ENCODE data around the gene APEH.

The APEH gene

DNA sequence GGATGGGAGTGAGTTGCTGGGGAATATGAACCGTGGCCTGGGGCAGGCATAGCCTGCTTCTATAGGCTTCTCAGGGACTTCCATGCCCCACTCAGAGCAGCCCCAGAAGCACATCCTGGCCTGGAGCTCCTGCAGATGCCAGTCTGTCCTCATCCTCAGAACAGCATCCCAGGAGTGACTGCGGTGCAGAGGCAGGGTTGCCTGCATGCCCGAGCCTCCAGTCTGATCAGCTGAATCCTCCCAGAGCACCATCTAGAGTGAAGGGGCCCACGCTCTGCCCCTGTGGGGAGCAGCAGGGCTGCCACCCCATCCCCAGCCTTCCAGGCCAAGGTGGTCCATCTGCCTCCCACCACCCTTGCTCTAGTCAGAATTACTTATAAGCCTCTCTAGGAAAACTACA, 44.7 kb upstream of the APEH start:
- TF ChIP-seq, protein P1, sequence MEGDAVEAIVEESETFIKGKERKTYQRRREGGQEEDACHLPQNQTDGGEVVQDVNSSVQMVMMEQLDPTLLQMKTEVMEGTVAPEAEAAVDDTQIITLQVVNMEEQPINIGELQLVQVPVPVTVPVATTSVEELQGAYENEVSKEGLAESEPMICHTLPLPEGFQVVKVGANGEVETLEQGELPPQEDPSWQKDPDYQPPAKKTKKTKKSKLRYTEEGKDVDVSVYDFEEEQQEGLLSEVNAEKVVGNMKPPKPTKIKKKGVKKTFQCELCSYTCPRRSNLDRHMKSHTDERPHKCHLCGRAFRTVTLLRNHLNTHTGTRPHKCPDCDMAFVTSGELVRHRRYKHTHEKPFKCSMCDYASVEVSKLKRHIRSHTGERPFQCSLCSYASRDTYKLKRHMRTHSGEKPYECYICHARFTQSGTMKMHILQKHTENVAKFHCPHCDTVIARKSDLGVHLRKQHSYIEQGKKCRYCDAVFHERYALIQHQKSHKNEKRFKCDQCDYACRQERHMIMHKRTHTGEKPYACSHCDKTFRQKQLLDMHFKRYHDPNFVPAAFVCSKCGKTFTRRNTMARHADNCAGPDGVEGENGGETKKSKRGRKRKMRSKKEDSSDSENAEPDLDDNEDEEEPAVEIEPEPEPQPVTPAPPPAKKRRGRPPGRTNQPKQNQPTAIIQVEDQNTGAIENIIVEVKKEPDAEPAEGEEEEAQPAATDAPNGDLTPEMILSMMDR (IDR thresholded peaks at IDR 0.05; ENCODE audit: control insufficient read depth, insufficient read depth, low read depth, low read length, missing control alignments), result no peak
- no peak for DNase-seq (ENCODE audit: low read depth)
- H3K4me3 ChIP-seq (ENCODE audit: control insufficient read depth, low read depth, low read length), result no peak overlapping the region

DNA sequence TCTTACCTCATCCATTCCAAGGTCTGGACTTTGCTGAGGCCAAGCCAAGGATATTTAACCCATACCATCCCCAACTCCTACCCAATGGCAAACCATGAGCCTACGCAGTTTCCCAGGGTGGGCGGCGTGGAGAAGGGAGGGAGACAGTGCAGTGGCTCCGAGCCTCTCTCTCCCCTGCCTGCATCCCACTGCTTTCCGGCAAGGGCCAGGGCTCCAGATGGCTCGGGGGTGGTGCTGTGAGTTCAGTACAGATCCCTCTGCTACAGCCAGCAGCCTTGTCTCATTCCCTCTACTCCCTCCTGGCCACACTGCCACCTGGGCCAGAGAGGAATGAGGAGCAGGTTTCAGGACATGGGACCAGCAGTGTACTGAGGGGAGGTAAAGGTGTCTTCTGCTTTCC, 44.3 kb upstream of the APEH start:
- TF ChIP-seq, protein P1 (IDR thresholded peaks at IDR 0.05; ENCODE audit: control insufficient read depth, insufficient read depth, low read depth, low read length, missing control alignments), result no peak
- DNase-seq (ENCODE audit: low read depth), result no peak

DNA sequence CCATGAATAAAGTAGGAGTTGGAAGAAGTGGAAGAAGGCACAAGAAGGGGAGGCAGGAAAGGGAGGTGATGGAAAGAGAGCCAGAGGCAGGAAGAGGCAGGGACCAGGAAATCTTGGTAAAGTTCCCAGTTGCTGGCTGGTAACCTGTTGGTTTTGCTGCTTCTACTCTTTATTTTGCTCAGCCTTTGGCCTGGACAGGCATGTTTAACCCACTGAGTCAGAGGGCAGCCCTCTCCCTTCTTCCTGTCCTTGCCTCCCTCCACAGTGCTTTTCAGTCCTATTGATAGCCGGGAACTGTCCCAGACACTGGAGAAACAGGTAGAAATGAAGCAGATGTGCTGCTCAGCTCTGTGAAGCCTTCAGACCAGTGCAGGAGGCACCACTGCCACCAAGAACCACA, 43.4 kb upstream of the APEH start:
- TF ChIP-seq, protein P1 (IDR thresholded peaks at IDR 0.05; ENCODE audit: control insufficient read depth, insufficient read depth, low read depth, low read length, missing control alignments), result no peak
- no peak for DNase-seq (ENCODE audit: low read depth)
- no peak overlapping the region for H3K4me3 ChIP-seq (ENCODE audit: control insufficient read depth, low read depth, low read length)

More for the DNA sequence above, 44.3 kb upstream of the APEH start:
- no peak overlapping the region for H3K4me3 ChIP-seq (ENCODE audit: control insufficient read depth, low read depth, low read length)

DNA sequence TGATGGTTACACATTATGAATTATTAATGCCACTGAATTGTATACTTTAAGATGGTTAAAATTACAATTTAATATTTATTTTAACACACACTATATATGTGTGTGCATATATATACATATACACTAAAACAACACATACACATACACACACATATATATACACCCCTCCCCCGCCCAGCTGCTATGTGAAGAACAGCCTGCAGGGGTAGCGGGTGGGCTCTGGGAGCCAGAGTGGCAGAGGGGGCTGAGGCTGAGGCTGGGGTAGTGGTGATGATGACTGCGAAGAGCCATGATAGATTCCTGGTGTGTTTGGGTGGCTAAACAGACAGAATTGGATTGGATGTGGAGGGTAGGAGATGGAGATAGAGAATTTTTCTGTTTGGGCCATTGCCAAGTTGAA, 39.4 kb upstream of the APEH start:
- H3K4me3 ChIP-seq (ENCODE audit: control insufficient read depth, low read depth, low read length), result no peak overlapping the region
- TF ChIP-seq, protein P1 (IDR thresholded peaks at IDR 0.05; ENCODE audit: control insufficient read depth, insufficient read depth, low read depth, low read length, missing control alignments), result no peak
- DNase-seq (ENCODE audit: low read depth), result no peak

DNA sequence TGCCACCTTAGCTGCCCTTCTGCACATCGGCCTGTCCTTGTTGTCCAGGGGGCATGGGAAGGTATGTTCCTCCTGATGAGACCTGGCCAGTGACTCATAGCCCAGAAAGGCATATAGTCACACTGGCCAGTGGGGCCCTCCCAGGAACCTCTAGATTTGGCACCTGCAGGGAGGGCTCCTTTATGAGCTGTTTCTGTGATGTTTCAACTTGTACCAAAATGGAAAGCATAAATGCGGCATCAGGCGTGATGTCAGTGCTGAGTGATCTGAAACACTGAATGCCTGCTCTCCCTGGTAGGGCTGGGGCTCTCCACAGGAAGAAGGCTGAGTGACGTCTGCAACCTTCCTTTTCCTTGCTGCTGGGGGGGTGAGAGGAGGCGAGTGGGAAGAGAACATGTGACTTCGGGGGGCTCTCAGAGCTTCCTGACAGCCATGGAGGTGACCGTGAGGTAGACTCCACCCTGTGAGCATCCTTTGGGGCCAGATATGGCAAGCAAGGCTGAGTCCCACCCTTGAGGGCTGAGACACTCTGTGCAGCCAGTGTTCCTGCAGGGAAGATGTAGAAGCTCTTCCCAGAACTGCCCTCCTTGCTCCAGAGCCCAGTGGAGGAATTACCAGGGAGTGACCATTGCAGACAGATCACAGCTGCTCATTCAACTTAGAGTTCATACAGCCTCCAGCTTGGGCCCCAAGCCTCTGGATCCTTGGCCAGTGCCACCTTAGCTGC, 37.1 kb upstream of the APEH start:
- DNase-seq (ENCODE audit: low read depth), result no peak
- no peak overlapping the region for H3K4me3 ChIP-seq (ENCODE audit: control insufficient read depth, low read depth, low read length)
- TF ChIP-seq, protein P1 (IDR thresholded peaks at IDR 0.05; ENCODE audit: control insufficient read depth, insufficient read depth, low read depth, low read length, missing control alignments), result no peak

DNA sequence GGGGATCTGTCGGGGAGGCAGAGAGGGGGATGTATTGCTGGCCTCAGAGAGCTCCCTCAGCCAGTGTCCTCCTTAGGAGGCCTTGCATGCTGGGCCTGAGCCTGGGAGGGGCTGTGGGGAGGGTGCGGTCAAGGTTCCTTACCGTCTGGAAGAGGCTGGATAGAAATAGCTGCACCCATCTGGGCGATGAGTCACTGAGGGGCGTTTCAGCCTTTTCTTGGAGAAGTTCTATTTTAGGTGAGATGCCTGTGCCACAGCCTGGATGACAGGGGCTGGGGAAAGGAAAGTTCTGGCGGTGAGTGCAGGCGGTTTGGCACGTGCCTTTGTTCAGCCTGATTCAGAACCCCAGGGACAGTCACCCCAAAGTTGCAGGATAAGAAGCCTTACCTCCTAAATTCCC, 35.7 kb upstream of the APEH start:
- no peak overlapping the region for H3K4me3 ChIP-seq (ENCODE audit: control insufficient read depth, low read depth, low read length)
- DNase-seq (ENCODE audit: low read depth), result no peak
- TF ChIP-seq, protein P1 (IDR thresholded peaks at IDR 0.05; ENCODE audit: control insufficient read depth, insufficient read depth, low read depth, low read length, missing control alignments), result no peak

Measured in AG09309 (cell line).